Measurements from ENCODE around the gene HTRA1.

Gene HTRA1

DNA sequence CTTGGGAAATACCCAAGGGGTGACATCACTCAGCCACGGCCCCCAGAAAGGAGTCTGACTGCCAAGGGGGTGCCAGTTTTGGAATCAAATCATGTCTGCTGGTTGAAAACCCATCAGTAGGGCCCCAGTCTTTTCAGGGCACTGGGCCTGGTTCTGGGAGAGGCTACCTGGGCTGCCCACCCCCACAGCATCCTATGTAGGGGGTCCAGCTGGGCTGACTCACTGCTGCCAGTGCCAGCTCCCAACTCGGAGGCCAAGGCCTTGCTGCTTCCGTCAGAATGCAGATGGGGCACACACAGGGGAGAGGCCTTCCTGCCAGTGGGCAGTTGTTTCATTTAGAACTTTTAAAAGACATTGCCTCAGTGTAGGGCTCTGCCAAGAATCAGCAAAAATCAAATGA is 59.7 kb downstream of the HTRA1 start:
- no peak for DNase-seq

GRCh38 chr10:122524811-122525210 is 63.5 kb downstream of the HTRA1 start:
- no peak for DNase-seq

DNA sequence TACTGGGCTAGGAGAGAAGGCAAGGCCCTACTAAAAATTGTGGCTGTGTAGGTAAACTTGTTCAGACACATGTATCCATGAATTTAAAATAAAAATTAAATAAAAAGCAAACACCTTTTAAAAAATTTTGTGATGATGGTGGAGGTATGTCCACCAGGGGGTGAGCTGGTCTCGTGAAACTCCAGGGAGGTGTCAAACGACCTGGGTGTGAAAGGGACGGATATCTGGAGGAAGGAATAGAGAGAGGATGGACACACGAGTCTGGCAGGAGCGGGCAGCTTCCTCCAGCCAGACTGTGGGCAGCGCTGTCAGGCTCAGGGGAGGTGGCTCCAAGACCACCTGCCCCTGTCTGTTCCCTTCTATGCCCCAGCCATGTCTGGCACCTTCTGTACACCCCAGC is 64.4 kb downstream of the HTRA1 start:
- peak in 1 of 2 experiments; percentile 12 for DNase-seq

- DNase-seq = no peak
These were observed 65.5 kb downstream of the HTRA1 start for GRCh38 chr10:122526892-122527291.

DNA sequence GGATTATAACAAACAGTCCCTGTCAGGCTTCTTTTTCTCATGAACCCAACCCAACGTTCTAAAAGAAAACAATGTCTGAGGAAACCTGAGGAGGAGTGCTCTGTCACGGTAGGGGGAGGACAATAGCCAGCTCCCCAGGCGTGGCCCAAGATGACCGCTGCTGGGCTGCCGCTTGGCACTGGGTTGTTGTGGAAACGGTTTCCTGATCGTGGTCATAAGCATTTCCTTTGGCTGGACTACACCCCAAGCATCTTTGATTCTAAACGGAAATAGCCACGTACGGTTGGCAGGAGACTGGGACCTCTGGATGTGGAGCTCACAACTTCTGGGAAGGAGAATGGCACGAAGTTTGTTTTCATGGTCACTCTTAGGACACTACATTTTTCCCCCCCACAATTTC is 68.8 kb downstream of the HTRA1 start:
- no peak for DNase-seq

DNA sequence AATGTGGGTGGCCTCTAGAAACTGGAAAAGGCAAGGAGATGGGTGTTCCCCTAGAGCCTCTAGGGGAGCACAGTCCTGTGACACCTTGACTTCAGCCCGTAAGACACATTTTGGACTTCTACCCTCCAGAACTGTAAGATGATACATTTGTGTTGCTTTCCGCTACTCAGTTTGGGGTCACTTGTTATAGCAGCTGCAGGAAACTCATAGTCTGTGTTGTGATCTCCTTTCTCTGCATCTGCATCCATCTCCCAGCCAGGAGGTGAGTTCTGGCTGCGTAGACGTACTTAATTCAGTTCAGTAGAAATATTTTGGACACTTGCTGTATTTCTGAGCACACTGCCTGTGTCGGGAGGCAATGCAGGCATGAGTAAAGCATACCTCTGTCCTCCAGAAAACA is 69.9 kb downstream of the HTRA1 start:
- DNase-seq = no peak

DNA sequence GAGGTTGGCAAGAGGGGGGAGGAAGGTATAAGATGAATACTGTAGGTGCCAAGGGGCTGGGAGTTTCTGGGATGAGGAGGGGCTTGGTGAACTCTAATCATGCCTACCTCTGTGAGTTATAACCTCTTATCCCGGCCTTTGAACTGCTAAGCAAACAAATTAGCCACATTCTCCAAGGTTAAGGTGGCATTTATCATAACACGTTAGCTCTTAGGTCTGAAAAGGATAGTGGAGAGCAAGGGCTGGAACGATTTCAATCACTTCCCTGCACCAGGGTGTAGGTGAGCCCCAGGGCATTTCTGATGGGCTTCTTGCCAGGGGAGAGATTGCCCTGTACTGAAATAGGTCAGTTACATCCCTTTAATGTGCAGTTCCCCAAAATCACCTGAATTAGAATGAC is 70.6 kb downstream of the HTRA1 start:
- no peak for DNase-seq

DNA sequence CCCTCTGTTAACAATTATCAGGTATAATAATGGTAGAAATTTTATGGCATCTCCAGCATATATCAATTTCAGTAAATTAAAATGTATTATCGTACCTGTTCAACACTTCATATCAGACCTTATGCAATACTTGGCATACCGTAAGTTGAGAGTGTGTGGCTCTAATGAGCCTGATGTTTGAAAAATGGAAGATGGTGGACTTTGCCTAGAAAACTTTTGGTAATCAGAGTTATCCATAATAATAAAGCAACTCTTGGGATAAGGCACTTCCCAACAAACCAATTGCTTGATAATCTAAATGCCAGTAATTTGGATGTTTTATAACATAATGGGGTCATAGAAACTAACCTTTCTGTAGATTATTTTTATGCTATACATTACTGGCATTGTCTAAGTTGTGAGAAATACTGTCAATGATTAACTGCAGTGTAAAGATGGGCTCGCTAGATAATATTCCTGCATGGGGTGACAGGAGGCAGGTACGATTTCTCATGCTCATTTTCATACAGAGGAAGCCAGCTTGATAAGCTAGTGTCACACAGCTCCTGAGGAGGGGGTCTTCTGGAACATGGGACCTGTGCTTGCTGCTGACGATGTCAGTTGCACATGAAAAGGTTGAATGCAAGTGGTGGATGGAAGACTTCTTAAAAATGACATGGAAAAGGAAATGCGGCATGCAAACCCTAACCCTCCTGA is 71.4 kb downstream of the HTRA1 start:
- DNase-seq = no peak

DNA sequence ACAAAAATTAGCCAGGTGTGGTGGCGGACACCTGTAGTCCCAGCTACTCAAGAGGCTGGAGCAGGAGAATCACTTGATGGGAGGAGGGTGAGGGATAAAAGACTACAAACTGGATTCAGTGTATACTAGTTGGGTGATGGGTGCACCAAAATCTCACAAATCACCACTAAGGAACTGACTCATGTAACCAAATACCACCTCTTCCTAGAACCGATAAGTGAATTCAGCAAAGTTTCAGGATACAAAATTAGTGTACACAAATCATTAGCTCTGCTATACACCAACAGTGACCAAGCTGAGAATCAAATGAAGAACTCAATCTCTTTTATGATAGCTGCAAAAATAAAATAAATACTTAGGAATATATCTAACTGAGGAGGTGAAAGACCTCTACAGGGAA is 76.2 kb downstream of the HTRA1 start:
- no peak for DNase-seq

GRCh38 chr10:122541541-122542002 is 80.2 kb downstream of the HTRA1 start:
- no peak for DNase-seq

GRCh38 chr10:122543676-122544445 is 82.5 kb downstream of the HTRA1 start:
- no peak for DNase-seq

GRCh38 chr10:122544493-122544892 is 83.1 kb downstream of the HTRA1 start:
- DNase-seq = no peak

GRCh38 chr10:122546242-122546641 is 84.9 kb downstream of the HTRA1 start:
- no peak for DNase-seq

DNA sequence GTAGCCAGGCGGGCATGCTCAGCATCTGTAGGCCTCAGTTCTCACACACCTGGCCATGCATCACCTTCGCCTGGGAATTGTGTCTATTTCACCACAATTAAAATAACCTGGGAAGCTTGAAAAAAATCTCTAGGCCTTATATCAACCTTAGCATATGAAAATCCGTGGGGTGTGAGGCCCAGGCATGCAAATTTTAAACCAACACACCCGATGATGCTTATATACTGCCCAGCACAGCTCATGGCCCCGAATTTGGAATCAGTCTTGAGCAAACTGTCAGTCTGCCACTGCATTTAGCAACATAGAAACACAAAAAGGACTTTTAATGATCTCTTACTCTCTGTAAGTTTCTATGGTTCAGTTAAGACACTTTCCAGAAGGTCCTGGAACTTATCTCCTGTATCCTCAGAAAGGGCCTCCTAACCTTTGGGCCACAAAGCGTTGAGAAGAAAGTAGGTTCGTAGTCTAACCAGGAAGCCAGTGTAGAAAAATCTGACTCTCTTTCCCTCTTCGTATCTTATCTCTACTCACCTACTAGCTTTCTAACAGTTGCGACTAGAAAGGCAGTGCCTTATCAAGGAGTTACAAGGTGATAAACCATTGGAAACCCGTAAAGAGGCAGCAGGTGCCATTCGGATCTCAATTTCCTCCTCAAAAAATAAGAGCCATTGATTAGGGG is 87.2 kb downstream of the HTRA1 start:
- DNase-seq = no peak

DNA sequence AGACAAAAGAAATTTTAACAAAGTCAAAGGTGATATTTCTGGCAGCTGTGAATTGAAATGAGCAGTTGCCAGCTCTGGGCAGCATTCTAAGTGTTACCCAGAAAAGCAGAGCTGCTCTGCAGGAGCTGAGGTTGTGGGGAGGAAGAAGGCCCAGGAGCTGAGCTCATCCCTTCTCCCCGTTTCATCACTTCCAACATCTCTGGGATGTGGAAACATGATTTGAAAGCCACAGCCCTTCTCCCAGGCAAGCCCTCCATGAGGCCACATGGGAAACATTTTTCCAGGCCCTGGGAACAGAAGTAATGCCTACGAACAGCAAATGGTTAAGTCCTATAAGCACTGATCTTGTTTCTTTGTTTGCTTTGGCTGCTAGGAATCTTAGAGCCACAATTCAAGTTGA is 88.3 kb downstream of the HTRA1 start:
- DNase-seq = no peak

DNA sequence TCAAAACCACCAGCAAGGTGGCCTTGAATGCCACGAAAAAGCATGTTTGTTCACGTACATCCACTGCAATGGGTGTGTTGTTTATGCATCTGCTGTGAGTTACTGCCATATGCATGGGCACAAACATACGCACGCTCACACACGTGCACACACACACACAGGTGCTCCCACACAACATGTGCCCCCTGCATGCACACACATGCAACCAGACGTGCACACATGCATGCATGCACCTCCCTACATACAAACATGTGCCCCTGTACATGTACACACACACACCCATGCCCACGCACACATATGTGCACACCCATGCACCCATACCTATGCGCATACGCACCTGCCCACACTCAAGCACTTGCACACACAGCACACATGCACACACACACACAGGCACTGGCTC is 89.1 kb downstream of the HTRA1 start:
- DNase-seq = no peak

- DNase-seq = no peak
These were observed 89.6 kb downstream of the HTRA1 start for GRCh38 chr10:122550983-122551382.

DNA sequence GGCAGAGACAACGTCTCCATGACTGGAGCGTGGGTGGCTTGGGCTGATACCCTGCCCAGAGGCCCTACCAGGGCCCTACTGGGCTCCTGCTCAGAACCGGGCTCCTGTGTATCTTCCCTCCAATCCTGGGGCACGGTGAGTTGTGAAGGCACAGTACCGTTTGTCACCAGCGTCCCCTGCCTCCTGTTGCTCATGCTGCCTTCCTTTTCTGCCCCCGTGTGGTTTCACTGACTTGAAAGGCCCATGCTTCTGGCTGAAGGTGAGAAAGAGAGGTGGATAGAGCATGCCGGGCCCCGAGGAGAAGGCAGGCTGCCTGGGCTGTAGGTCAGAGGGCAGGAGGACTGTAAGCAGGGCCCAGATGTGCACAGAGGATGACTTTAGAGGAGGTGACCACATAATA is 90.1 kb downstream of the HTRA1 start:
- peak; percentile 41 to 57 for DNase-seq

DNA sequence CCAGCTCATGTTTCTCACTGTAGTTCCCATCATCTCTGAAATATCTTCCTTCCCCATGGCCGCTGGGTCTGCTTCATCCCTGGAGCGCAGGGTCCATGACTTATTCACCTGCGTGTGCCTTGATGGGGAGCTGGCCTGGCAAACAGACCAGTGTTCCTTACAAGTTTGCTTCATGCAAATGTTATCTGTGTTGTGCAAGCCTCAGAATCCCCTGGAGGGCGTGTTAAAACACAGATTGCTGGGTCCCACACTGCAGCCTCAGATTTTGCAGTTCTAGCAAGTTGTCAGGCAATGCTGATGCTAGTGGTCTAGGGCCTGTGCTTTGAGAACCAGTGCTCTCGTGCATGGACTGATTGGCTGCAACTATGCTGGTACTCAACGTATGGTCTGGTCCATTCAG is 92.0 kb downstream of the HTRA1 start:
- DNase-seq = no peak

DNA sequence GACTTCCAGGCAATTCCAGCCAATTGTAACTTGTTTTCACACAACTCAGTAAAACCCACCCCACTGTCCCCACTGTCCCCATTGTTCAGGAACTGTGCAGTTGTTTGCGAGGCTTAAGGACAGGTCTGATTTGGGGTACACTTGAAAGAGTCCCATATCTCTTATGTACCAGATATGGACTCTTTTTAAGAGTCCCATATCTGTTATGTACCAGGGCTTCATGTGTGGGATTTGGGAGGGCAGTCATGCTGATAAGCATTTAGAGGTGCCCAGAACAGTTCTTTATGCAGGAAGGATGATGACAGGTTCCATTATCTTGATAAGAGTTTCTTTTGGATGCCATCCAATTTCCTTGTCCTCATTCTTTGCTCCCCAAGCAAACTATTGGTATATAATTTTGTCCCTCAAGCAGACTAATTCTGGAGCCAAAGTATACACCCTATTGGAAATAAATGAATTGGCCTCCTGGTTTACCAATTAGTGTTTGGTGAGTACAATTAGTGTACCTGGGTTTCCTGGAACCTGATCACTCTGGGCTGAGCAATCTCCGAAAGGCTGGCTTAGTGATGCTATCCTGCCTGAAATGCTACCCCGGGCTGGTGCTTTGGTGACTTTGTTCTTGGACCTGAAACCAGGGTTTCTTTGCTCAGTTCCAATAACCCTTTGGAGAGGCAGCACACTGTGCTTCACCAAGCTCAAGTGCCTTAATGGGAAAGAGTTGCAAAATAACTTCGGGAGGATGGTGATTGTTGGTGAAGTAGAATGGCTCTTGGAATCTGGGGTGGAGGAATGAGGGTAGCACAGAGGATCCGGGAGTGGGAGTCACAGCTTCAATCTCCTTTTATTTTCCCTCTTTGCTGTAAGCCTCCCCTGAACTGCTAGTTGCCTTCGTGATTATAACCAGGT is 93.0 kb downstream of the HTRA1 start:
- no peak for DNase-seq

DNA sequence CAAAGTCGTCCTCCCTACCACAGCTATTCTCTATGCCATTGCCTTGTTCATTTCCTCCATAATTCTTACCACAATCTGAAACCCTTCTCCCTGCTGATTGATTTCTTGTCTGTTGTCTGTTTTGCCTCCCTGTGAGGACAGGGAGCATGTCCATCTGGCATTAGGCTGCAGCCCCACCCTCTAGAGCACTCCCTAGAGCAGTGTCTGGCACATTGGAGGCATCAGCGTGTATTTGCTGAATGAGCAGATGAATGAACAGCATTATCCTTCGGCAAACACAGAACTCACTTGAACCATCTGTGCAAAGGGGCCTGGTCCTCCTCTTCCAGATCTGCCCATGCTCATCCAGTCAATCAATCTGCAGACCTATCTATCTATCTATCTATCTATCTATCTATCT is 94.1 kb downstream of the HTRA1 start:
- DNase-seq = no peak

GRCh38 chr10:122557516-122557915 is 96.2 kb downstream of the HTRA1 start:
- DNase-seq = no peak

- no peak for DNase-seq
These were observed 97.1 kb downstream of the HTRA1 start for GRCh38 chr10:122558452-122558851.
